H1 (cell line): ENCODE data around the gene NAE1. TPM values are rescaled to one million over a fixed set of nuclear protein-coding genes. Genes with fewer than 3 reads are reported as not detected.

Experiments used
- CTCF ChIA-PET: fragments of 300-600 bp; sonication (Branson Sonifier 250); formaldehyde crosslinking; loops from one replicate; lab custom pipeline; 2021; ENCODE audit not compliant: partially characterized antibody; lab: Charles Lee
- POLR2A ChIA-PET: fragments of 300-600 bp; sonication (Branson Sonifier 250); formaldehyde crosslinking; loops from one replicate; lab custom pipeline; 2021; ENCODE audit warnings: inconsistent platforms; ENCODE audit not compliant: partially characterized antibody; lab: Charles Lee
- DNase-seq, 2 experiments: peaks; one replicate each; pipeline versions ENCODE4 v3.0.0 to v3.0.0-alpha.2; 2010 to 2022; ENCODE audit warnings: low spot score in 2 of 2, low read depth in 1 of 2, mixed read lengths in 1 of 2
- FAIRE-seq: peaks from 2 replicates; lab custom pipeline; 2011; peaks lifted over from hg19 to GRCh38; lab: Jason Lieb, UNC
- H2AFZ ChIP-seq: 2 replicates; pipeline ENCODE4 v1.8.1; 2012; ENCODE audit warnings: low read length, inconsistent platforms
- H2AK5ac ChIP-seq: 2 replicates; pipeline ENCODE4 v1.6.1; 2013; ENCODE audit warnings: low read depth, low read length
- H2BK120ac ChIP-seq: replicated peaks from 2 replicates; pipeline ENCODE3; 2013; ENCODE audit warnings: low read depth, low read length, inconsistent platforms
- H2BK12ac ChIP-seq: 2 replicates; pipeline ENCODE4 v1.6.1; 2013; ENCODE audit warnings: low read depth, low read length
- H2BK15ac ChIP-seq: 2 replicates; pipeline ENCODE4 v1.6.1; 2013; ENCODE audit warnings: low read length
- H2BK20ac ChIP-seq: 2 replicates; pipeline ENCODE4 v1.6.1; 2013; ENCODE audit warnings: low read length
- H2BK5ac ChIP-seq: 2 replicates; pipeline ENCODE4 v1.6.1; 2013; ENCODE audit warnings: low read depth, low read length
- H3K14ac ChIP-seq: 2 replicates; pipeline ENCODE4 v1.6.1; 2013; ENCODE audit warnings: inconsistent platforms; ENCODE audit not compliant: insufficient read length
- H3K18ac ChIP-seq: 2 replicates; pipeline ENCODE4 v1.6.1; 2013; ENCODE audit warnings: low read length; ENCODE audit errors: extremely low read depth
- H3K23ac ChIP-seq: 2 replicates; pipeline ENCODE4 v1.6.1; 2013; ENCODE audit warnings: inconsistent platforms; ENCODE audit not compliant: insufficient read length
- H3K23me2 ChIP-seq: 2 replicates; pipeline ENCODE4 v1.6.1; 2013; ENCODE audit warnings: low read depth, low read length
- H3K27ac ChIP-seq: 2 replicates; pipeline ENCODE4 v1.6.1; 2011; ENCODE audit warnings: low read depth, low read length, inconsistent platforms
- H3K27me3 ChIP-seq, 4 experiments: replicated peaks in 1 of 4; 1 replicate in 1 of 4; 2 replicates in 3 of 4; pipeline versions ENCODE4 v1.6.1 to v1.8.1; 2011 to 2013; ENCODE audit warnings: low read length in 3 of 4, mild to moderate bottlenecking in 3 of 4, inconsistent platforms in 2 of 4, mixed read lengths in 2 of 4, moderate library complexity in 1 of 4; ENCODE audit not compliant: control insufficient read depth in 3 of 4, insufficient read depth in 3 of 4; ENCODE audit errors: extremely low read depth in 1 of 4
- H3K36me3 ChIP-seq, 4 experiments: 2 replicates each; pipeline versions ENCODE4 v1.6.1 to v1.8.1; 2011 to 2013; ENCODE audit warnings: mild to moderate bottlenecking in 4 of 4, low read length in 3 of 4, moderate library complexity in 2 of 4, control low read depth in 1 of 4, inconsistent platforms in 1 of 4; ENCODE audit not compliant: insufficient read depth in 4 of 4, control insufficient read depth in 2 of 4
- H3K4ac ChIP-seq: replicated peaks from 2 replicates; pipeline ENCODE3; 2013; ENCODE audit warnings: low read length, low read depth, mixed read lengths, inconsistent platforms; ENCODE audit not compliant: insufficient read length
- H3K4me1 ChIP-seq, 4 experiments: replicated peaks in 1 of 4; 1 replicate in 1 of 4; 2 replicates in 3 of 4; pipeline versions ENCODE4 v1.6.1 to v1.8.1; 2011 to 2013; ENCODE audit warnings: low read length in 3 of 4, inconsistent platforms in 2 of 4, mixed read lengths in 1 of 4; ENCODE audit not compliant: insufficient read depth in 4 of 4, control insufficient read depth in 3 of 4
- H3K4me2 ChIP-seq, 2 experiments: 2 replicates each; pipeline versions ENCODE4 v1.6.1 to v1.8.1; 2011 to 2013; ENCODE audit warnings: low read depth in 2 of 2, low read length in 2 of 2, control low read depth in 1 of 2, inconsistent platforms in 1 of 2, mild to moderate bottlenecking in 1 of 2; ENCODE audit not compliant: insufficient read depth in 1 of 2
- H3K4me3 ChIP-seq, 4 experiments: fragments of 200-600, 300-600 bp in 1 of 4; sonication (generic), shearing (Covaris generic), sonication (Bioruptor Twin) in 1 of 4; 2 replicates each; pipeline versions ENCODE4 v1.5.1 to v1.8.1; 2011 to 2016; ENCODE audit warnings: low read length in 4 of 4, low read depth in 3 of 4, control low read depth in 2 of 4, inconsistent platforms in 2 of 4, mild to moderate bottlenecking in 2 of 4, mixed read lengths in 1 of 4, moderate library complexity in 1 of 4; ENCODE audit not compliant: insufficient read depth in 2 of 4; ENCODE audit errors: extremely low read depth in 1 of 4
- H3K56ac ChIP-seq: replicated peaks from 2 replicates; pipeline ENCODE3; 2013; ENCODE audit warnings: low read depth, mild to moderate bottlenecking, mixed read lengths, low read length, inconsistent platforms; ENCODE audit not compliant: insufficient read length
- H3K79me1 ChIP-seq: 2 replicates; pipeline ENCODE4 v1.6.1; 2013; ENCODE audit warnings: low read depth, low read length, control low read depth
- H3K79me2 ChIP-seq, 2 experiments: 2 replicates each; pipeline versions ENCODE4 v1.6.1 to v1.8.1; 2012 to 2013; ENCODE audit warnings: low read length in 2 of 2, mild to moderate bottlenecking in 2 of 2, inconsistent platforms in 1 of 2; ENCODE audit not compliant: insufficient read depth in 2 of 2, control insufficient read depth in 1 of 2
- H3K9ac ChIP-seq, 4 experiments: replicated peaks in 1 of 4; 1 replicate in 1 of 4; 2 replicates in 3 of 4; pipeline versions ENCODE4 v1.6.1 to v1.8.1; 2011 to 2013; ENCODE audit warnings: low read depth in 3 of 4, low read length in 3 of 4, control low read depth in 2 of 4, mild to moderate bottlenecking in 2 of 4, moderate library complexity in 2 of 4, inconsistent platforms in 1 of 4; ENCODE audit errors: extremely low read depth in 1 of 4
- H3K9me3 ChIP-seq, 2 experiments: 2 replicates each; pipeline versions ENCODE4 v1.6.1 to v1.8.1; 2012 to 2013; ENCODE audit warnings: mild to moderate bottlenecking in 2 of 2, moderate library complexity in 2 of 2, control low read depth in 1 of 2, inconsistent platforms in 1 of 2, low read depth in 1 of 2, low read length in 1 of 2, mixed read lengths in 1 of 2; ENCODE audit not compliant: insufficient read depth in 2 of 2
- H4K20me1 ChIP-seq, 2 experiments: replicated peaks in 1 of 2; 2 replicates each; pipeline versions ENCODE3 to v1.8.1; 2011 to 2013; ENCODE audit warnings: inconsistent platforms in 2 of 2, low read length in 2 of 2, mild to moderate bottlenecking in 1 of 2; ENCODE audit not compliant: insufficient read depth in 2 of 2, control insufficient read depth in 1 of 2
- H4K5ac ChIP-seq: 2 replicates; pipeline ENCODE4 v1.6.1; 2013; ENCODE audit warnings: low read length, low read depth, mixed read lengths, inconsistent platforms; ENCODE audit not compliant: insufficient read length
- H4K8ac ChIP-seq: 2 replicates; pipeline ENCODE4 v1.8.0; 2013; ENCODE audit warnings: mild to moderate bottlenecking, moderate library complexity, low read length, inconsistent platforms; ENCODE audit not compliant: insufficient read depth; ENCODE audit errors: extremely low read depth
- H4K91ac ChIP-seq: replicated peaks from 2 replicates; pipeline ENCODE3; 2013; ENCODE audit warnings: low read length, mixed read lengths, inconsistent platforms; ENCODE audit not compliant: insufficient read length
- ASH2L ChIP-seq: fragments of 200-600, 300-600 bp; sonication (generic); IDR thresholded peaks from one replicate; pipeline ENCODE4 v1.7.1; 2017; ENCODE audit warnings: low read length
- ATF3 ChIP-seq: IDR thresholded peaks from 2 replicates; pipeline ENCODE4 v1.6.1; 2011; ENCODE audit warnings: low read depth, mild to moderate bottlenecking, low read length; ENCODE audit not compliant: insufficient read depth
- CBX8 ChIP-seq: fragments of 300-800, 300-1000 bp; sonication (generic); IDR thresholded peaks from 2 replicates; pipeline ENCODE4 v1.7.1; 2016; ENCODE audit warnings: low read depth, low read length, borderline replicate concordance
- CHD2 ChIP-seq: IDR thresholded peaks from 2 replicates; pipeline ENCODE4 v1.6.1; 2012; ENCODE audit warnings: low read length, improper control_type of control experiment
- CTBP2 ChIP-seq: IDR thresholded peaks from 2 replicates; pipeline ENCODE4 v1.7.0; 2011; ENCODE audit warnings: borderline replicate concordance, mild to moderate bottlenecking, moderate library complexity, mixed read lengths, low read length; ENCODE audit not compliant: insufficient read depth, insufficient read length
- HDAC6 ChIP-seq: IDR thresholded peaks from one replicate; pipeline ENCODE4 v1.7.1; 2012; ENCODE audit warnings: low read depth, mild to moderate bottlenecking, inconsistent platforms, low read length, moderate library complexity
- JUND ChIP-seq: IDR thresholded peaks from 2 replicates; pipeline ENCODE4 v1.6.1; 2011; ENCODE audit warnings: mild to moderate bottlenecking, improper control_type of control experiment, low read length
- KDM4A ChIP-seq: IDR thresholded peaks from one replicate; pipeline ENCODE4 v1.7.1; 2012; ENCODE audit warnings: low read depth, mild to moderate bottlenecking, moderate library complexity, low read length, inconsistent platforms; ENCODE audit not compliant: severe bottlenecking
- RNF2 ChIP-seq: fragments of 200-900, 300-1000 bp; sonication (generic); IDR thresholded peaks from 2 replicates; pipeline ENCODE4 v1.7.1; 2016; ENCODE audit warnings: borderline replicate concordance, low read depth, mild to moderate bottlenecking, antibody characterized with exemption, low read length; ENCODE audit not compliant: poor library complexity, severe bottlenecking; ENCODE audit errors: missing control alignments
- SIRT6 ChIP-seq: IDR thresholded peaks from one replicate; pipeline ENCODE4 v1.7.1; 2012; ENCODE audit warnings: low read length, inconsistent platforms
- SRF ChIP-seq: IDR thresholded peaks from 2 replicates; pipeline ENCODE4 v1.6.1; 2011; ENCODE audit warnings: mild to moderate bottlenecking, low read depth, low read length, moderate library complexity
- WGBS, 2 experiments: shearing (Covaris generic) in 1 of 2; methylation state at CpG; one replicate each; pipeline versions ENCODE4 v1.1.6 to v1.1.7; 2013 to 2015; ENCODE audit warnings: low lambda C conversion rate in 2 of 2, mixed read lengths in 2 of 2, inconsistent platforms in 1 of 2, low coverage in 1 of 2, missing lambda C conversion rate in 1 of 2; ENCODE audit not compliant: insufficient replicate concordance in 2 of 2, insufficient coverage in 1 of 2, insufficient read length in 1 of 2; ENCODE audit errors: extremely low coverage in 1 of 2, missing lambda C conversion rate in 1 of 2; 5-methylcytosine and 5-hydroxymethylcytosine counted together
- polyA plus RNA-seq, 7 experiments: library from polyadenylated mRNA; depleted of rRNA in 3 of 7; stranded (reverse) in 5 of 7; unstranded in 2 of 7; fragments of >200 nt in 5 of 7; fragments of 200-250 nt in 2 of 7; gene quantifications; 1 replicate in 5 of 7; 2 replicates in 1 of 7; 4 replicates in 1 of 7; pipeline versions ENCODE4 v1.2.1 to v1.2.3, GENCODE V29; 2011 to 2013; ENCODE audit warnings: missing spikeins in 2 of 7, mixed read lengths in 2 of 7
- total RNA-seq: library from RNA; stranded (reverse); fragmentation: NEBNext Ultra II Directional; extraction: Animal tissue kit (Norgen Biotek cat#: 25700); gene quantifications from 2 replicates; pipeline ENCODE4 v1.2.1, GENCODE V29; 2021
- TF ChIP-seq, protein P1 (sequence below): IDR thresholded peaks from 2 replicates; pipeline ENCODE4 v1.6.1; 2012; ENCODE audit warnings: inconsistent platforms

Gene NAE1
- total and polyA plus RNA-seq, 2 of the 8 experiments (the other 6 are each of a cell fraction or from before 2014, with no cell fraction given) = 66.6 to 155 TPM

DNA sequence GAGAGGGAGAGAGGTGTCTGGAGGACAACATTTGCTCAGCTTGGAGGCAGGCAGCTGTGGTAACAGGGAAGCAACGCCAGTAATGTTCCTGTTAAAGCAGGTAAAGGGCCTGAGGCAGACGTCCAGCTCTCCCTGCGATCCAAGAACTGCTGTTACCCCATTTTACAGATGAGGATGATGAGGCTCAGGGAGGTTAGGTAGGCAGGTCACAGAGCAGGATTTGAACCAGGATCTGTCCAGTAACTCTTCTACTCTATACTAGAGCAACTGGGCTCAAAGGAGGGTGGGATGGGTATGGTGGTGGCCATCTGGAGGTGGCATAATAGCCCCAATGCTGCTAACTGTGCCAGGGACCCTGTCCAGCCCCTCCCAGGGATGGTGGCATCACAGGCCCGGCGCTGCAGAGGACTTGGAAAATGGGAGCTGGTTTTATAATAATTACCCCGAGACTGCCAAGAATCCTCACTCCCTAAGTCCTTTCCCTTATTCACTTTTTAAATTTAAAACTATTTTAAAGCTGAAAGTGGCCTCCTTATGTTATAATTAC lies 25.5 kb upstream of the NAE1 start:
- Histone ChIP-seq H3K23me2 (no peaks in the 10 kb centered on the region), H2AK5ac (no peak overlapping the region), H4K5ac (no peak overlapping the region), H3K79me2 (no peaks in the 10 kb centered on the region), H3K27me3 (no peaks in the 10 kb centered on the region), H3K18ac (no peak overlapping the region), H2BK20ac (no peak overlapping the region), H3K9ac (no peak overlapping the region), H4K20me1 (no peaks in the 10 kb centered on the region), H2BK5ac (no peak overlapping the region), H3K14ac (no peak overlapping the region), H3K23ac (no peak overlapping the region), H2BK120ac (no peak overlapping the region), H3K56ac (no peak overlapping the region), H3K4me3 (no peak overlapping the region), H4K8ac (no peak overlapping the region), H3K9me3 (no peaks in the 10 kb centered on the region), H2BK15ac (no peak overlapping the region), H3K4me2 (no peak overlapping the region), H2AFZ (no peak overlapping the region), H3K36me3 (no peaks in the 10 kb centered on the region), H3K4me1 (no peaks in the 10 kb centered on the region), H3K4ac (no peak overlapping the region), H3K79me1 (no peaks in the 10 kb centered on the region), H4K91ac (no peak overlapping the region), H3K27ac (no peak overlapping the region), H2BK12ac (no peak overlapping the region)
- WGBS, 2 experiments = 97% methylated on average over 6 of the region's 6 CpGs; no CpG with 5 or more reads in 1 of the 2 experiments
- DNase-seq = no peak
- POLR2A ChIA-PET = interaction anchor here (1.5 to 1.6 kb wide), 2 partner anchors 9 to 26 kb away, joined by 3 to 6 read pairs; partner anchors contain the start of gene NAE1
- no peak for FAIRE-seq
- CTCF ChIA-PET = interaction anchor here (0.8 to 9.3 kb wide), 5 partner anchors 9 to 72 kb away, joined by 3 to 80 read pairs (median 8); partner anchors contain the start of gene NAE1
- no peak for TF ChIP-seq SRF
- no peak for TF ChIP-seq ATF3
- TF ChIP-seq RNF2 = no peak
- TF ChIP-seq CBX8 = no peak
- no peak for TF ChIP-seq CTBP2
- no peak for TF ChIP-seq JUND
- no peak for TF ChIP-seq ASH2L
- no peak for TF ChIP-seq CHD2
- no peak for TF ChIP-seq SIRT6
- no peak for TF ChIP-seq KDM4A
- TF ChIP-seq HDAC6 = no peak
- TF ChIP-seq, protein P1, sequence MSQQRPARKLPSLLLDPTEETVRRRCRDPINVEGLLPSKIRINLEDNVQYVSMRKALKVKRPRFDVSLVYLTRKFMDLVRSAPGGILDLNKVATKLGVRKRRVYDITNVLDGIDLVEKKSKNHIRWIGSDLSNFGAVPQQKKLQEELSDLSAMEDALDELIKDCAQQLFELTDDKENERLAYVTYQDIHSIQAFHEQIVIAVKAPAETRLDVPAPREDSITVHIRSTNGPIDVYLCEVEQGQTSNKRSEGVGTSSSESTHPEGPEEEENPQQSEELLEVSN = no peak
